ENCODE data around the gene WT1. TPM values are rescaled to one million over a fixed set of nuclear protein-coding genes. Genes with fewer than 3 reads are reported as not detected.

WT1 gene
- total and polyA plus RNA-seq, 2 donors from 2014 or later: 0.66 to 15.0 TPM

- H3K4me3 ChIP-seq (ENCODE audit: low read length in 3 of 3): no peak overlapping the region
- FAIRE-seq (no peak), DNase-seq (peak in 3 of 5 donors; percentile 52 to 77 (median 56))
- H3K4me1 ChIP-seq (ENCODE audit: control insufficient read depth in 2 of 3, insufficient read depth in 2 of 3, low read depth in 1 of 3, low read length in 3 of 3): no peaks in the 10 kb centered on the region
- TF ChIP-seq CTCF (IDR thresholded peaks at IDR 0.05; ENCODE audit: borderline replicate concordance, extremely low read depth, insufficient read depth): no peak
- H3K9me3 ChIP-seq (ENCODE audit: control insufficient read depth in 2 of 3, insufficient read depth in 1 of 3, low read length in 3 of 3): no peaks in the 10 kb centered on the region
- no peak overlapping the region for H3K9ac ChIP-seq (ENCODE audit: low read length in 3 of 3)
- intact Hi-C loops (cut with DNase I): no loop called here
- H3K27ac ChIP-seq (ENCODE audit: low read depth in 2 of 2, low read length in 2 of 2): no peak overlapping the region
- H3K27me3 ChIP-seq (ENCODE audit: control insufficient read depth, insufficient read depth, low read length): no peaks in the 10 kb centered on the region
- peaks cover 0 to 6% (median 0%) of the 10 kb centered on the region in 3 donors for H3K36me3 ChIP-seq (ENCODE audit: control insufficient read depth in 2 of 3, insufficient read depth in 3 of 3, low read length in 3 of 3)
Measured at GRCh38 chr11:32388365-32388764, 47.0 kb downstream of the WT1 start.

GRCh38 chr11:32387411-32387810, 47.9 kb downstream of the WT1 start:
- H3K4me1 ChIP-seq (ENCODE audit: control insufficient read depth in 2 of 3, insufficient read depth in 2 of 3, low read depth in 1 of 3, low read length in 3 of 3): no peaks in the 10 kb centered on the region
- H3K9me3 ChIP-seq (ENCODE audit: control insufficient read depth in 2 of 3, insufficient read depth in 1 of 3, low read length in 3 of 3): no peaks in the 10 kb centered on the region
- FAIRE-seq: no peak
- peaks cover 0 to 6% (median 0%) of the 10 kb centered on the region in 3 donors for H3K36me3 ChIP-seq (ENCODE audit: control insufficient read depth in 2 of 3, insufficient read depth in 3 of 3, low read length in 3 of 3)
- no peak for TF ChIP-seq CTCF (IDR thresholded peaks at IDR 0.05; ENCODE audit: borderline replicate concordance, extremely low read depth, insufficient read depth)
- no peak overlapping the region for H3K9ac ChIP-seq (ENCODE audit: low read length in 3 of 3)
- no peak overlapping the region for H3K4me3 ChIP-seq (ENCODE audit: low read length in 3 of 3)
- no peak for DNase-seq
- intact Hi-C loops (cut with DNase I): no loop called here
- no peaks in the 10 kb centered on the region for H3K27me3 ChIP-seq (ENCODE audit: control insufficient read depth, insufficient read depth, low read length)
- H3K27ac ChIP-seq (ENCODE audit: low read depth in 2 of 2, low read length in 2 of 2): no peak overlapping the region

GRCh38 chr11:32386770-32387377, 48.5 kb downstream of the WT1 start:
- Histone ChIP-seq H3K36me3 (ENCODE audit: control insufficient read depth in 2 of 3, insufficient read depth in 3 of 3, low read length in 3 of 3) (peaks cover 0 to 6% (median 0%) of the 10 kb centered on the region in 3 donors), H3K4me3 (ENCODE audit: low read length in 3 of 3) (no peak overlapping the region), H3K9ac (ENCODE audit: low read length in 3 of 3) (no peak overlapping the region), H3K27me3 (ENCODE audit: control insufficient read depth, insufficient read depth, low read length) (no peaks in the 10 kb centered on the region), H3K4me1 (ENCODE audit: control insufficient read depth in 2 of 3, insufficient read depth in 2 of 3, low read depth in 1 of 3, low read length in 3 of 3) (no peaks in the 10 kb centered on the region), H3K9me3 (ENCODE audit: control insufficient read depth in 2 of 3, insufficient read depth in 1 of 3, low read length in 3 of 3) (no peaks in the 10 kb centered on the region), H3K27ac (ENCODE audit: low read depth in 2 of 2, low read length in 2 of 2) (no peak overlapping the region)
- FAIRE-seq (no peak), DNase-seq (no peak)
- TF ChIP-seq CTCF (IDR thresholded peaks at IDR 0.05; ENCODE audit: borderline replicate concordance, extremely low read depth, insufficient read depth): no peak
- intact Hi-C loops (cut with DNase I): no loop called here

GRCh38 chr11:32385998-32386397, 49.3 kb downstream of the WT1 start:
- FAIRE-seq (no peak), DNase-seq (peak in 1 of 5 donors; percentile 54)
- Histone ChIP-seq H3K9ac (ENCODE audit: low read length in 3 of 3) (no peak overlapping the region), H3K27me3 (ENCODE audit: control insufficient read depth, insufficient read depth, low read length) (no peaks in the 10 kb centered on the region), H3K9me3 (ENCODE audit: control insufficient read depth in 2 of 3, insufficient read depth in 1 of 3, low read length in 3 of 3) (no peaks in the 10 kb centered on the region), H3K36me3 (ENCODE audit: control insufficient read depth in 2 of 3, insufficient read depth in 3 of 3, low read length in 3 of 3) (peaks cover 0 to 6% (median 0%) of the 10 kb centered on the region in 3 donors), H3K4me3 (ENCODE audit: low read length in 3 of 3) (no peak overlapping the region), H3K27ac (ENCODE audit: low read depth in 2 of 2, low read length in 2 of 2) (no peak overlapping the region), H3K4me1 (ENCODE audit: control insufficient read depth in 2 of 3, insufficient read depth in 2 of 3, low read depth in 1 of 3, low read length in 3 of 3) (no peaks in the 10 kb centered on the region)
- no peak for TF ChIP-seq CTCF (IDR thresholded peaks at IDR 0.05; ENCODE audit: borderline replicate concordance, extremely low read depth, insufficient read depth)
- intact Hi-C loops (cut with DNase I): no loop called here
